SK-N-SH (cell line): ENCODE data around the gene CNPY4.

ENCODE experiments used
- CTCF ChIP-seq: fragments of 200-600 bp; sonication (generic); IDR thresholded peaks from 2 replicates; pipeline ENCODE4 v1.6.1; 2017; ENCODE audit warnings: antibody characterized with exemption, mild to moderate bottlenecking, moderate library complexity
- TCF12 ChIP-seq: IDR thresholded peaks from 2 replicates; pipeline ENCODE4 v1.4.0; 2012

GRCh38 chr7:100107890-100108289 lies 11.5 kb upstream of the CNPY4 start:
- TF ChIP-seq CTCF (no peak), TCF12 (no peak)
